ENCODE measurements around the gene RNF103. TPM values are rescaled to one million over a fixed set of nuclear protein-coding genes. Genes with fewer than 3 reads are reported as not detected.
A peak's percentile ranks its signal among the peaks of the same experiment; 100 is the strongest.

RNF103 gene
- total and polyA plus RNA-seq, 2 of the 13 experiments (the other 11 are each of a cell fraction or from before 2014, with no cell fraction given): 19.8 to 21.1 TPM

DNA sequence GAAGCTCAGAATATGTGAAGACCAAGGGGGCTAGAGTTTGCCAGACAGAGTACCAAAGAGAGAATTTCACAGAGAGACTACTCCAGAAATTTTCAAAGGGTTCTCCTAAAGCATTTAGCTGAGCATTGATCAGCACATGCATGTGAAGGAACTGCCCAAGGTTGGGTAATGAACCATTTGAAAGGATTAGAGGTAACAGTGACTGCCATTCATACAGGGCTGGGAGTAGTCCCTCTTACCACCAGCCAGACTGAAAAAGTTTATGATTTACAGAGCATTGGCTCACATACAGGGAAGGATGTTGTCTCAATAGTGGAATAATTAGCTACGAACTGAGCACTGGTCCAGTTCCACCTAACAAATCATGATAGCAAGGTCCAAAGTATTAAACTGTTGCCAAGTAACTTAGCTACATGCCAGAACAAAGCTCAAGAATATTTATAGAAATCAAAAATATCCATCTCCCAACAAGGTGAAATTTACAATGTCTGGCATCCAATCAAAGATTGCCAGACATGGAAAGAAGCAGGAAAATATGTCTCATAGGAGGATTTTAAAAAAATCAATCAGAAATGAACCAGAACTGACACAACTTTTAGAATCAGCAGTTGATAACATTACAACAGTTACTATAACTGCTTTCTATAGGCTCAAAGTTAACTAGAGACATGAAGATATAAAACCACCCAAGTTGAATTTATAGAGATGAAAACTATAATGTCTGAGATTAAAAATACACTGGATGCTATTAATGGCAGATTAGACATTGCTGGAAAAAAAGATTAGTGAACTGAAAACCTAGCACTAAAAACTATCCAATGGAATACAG is 25.7 kb upstream of the RNF103 start (continued):
- no peak for TF ChIP-seq BORCS8-MEF2B (CRISPR knock-in tag; IDR thresholded peaks at IDR 0.05)
- TF ChIP-seq, protein P1, sequence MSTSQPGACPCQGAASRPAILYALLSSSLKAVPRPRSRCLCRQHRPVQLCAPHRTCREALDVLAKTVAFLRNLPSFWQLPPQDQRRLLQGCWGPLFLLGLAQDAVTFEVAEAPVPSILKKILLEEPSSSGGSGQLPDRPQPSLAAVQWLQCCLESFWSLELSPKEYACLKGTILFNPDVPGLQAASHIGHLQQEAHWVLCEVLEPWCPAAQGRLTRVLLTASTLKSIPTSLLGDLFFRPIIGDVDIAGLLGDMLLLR (CRISPR knock-in tag; IDR thresholded peaks at IDR 0.05): no peak
- TF ChIP-seq MTA1 (CRISPR knock-in tag; IDR thresholded peaks at IDR 0.05; ENCODE audit: borderline replicate concordance): no peak
- TF ChIP-seq ZMAT3 (CRISPR knock-in tag; conservative IDR thresholded peaks at IDR 0.05): no peak
- TF ChIP-seq HOXA5 (CRISPR knock-in tag; IDR thresholded peaks at IDR 0.05): no peak
- no peak for TF ChIP-seq PHF5A (CRISPR knock-in tag; IDR thresholded peaks at IDR 0.05; ENCODE audit: low read depth, unreplicated experiment)
- no peak for TF ChIP-seq ZNF44 (CRISPR knock-in tag; IDR thresholded peaks at IDR 0.05)
- TF ChIP-seq ERF (CRISPR knock-in tag; IDR thresholded peaks at IDR 0.05): no peak
- TF ChIP-seq ZNF891 (CRISPR knock-in tag; IDR thresholded peaks at IDR 0.05): no peak
- TF ChIP-seq ARID4A (CRISPR knock-in tag; IDR thresholded peaks at IDR 0.05; ENCODE audit: borderline replicate concordance): no peak; the same call in 1 of the 2 replicates
- peak; percentile 28; the same call in 1 of the 2 replicates for TF ChIP-seq ZNF12 (CRISPR knock-in tag; IDR thresholded peaks at IDR 0.05)
- TF ChIP-seq TBX2 (CRISPR knock-in tag; IDR thresholded peaks at IDR 0.05; ENCODE audit: borderline replicate concordance): peak; percentile 47; the same call in 1 of the 2 replicates
- no peak for TF ChIP-seq PTBP1 (IDR thresholded peaks at IDR 0.05; ENCODE audit: low read depth, low read length, poor library complexity, severe bottlenecking)
- TF ChIP-seq ZNF543 (CRISPR knock-in tag; IDR thresholded peaks at IDR 0.05): no peak
- no peak for TF ChIP-seq HDAC6 (IDR thresholded peaks at IDR 0.05; ENCODE audit: low read depth, low read length)
- TF ChIP-seq ZGPAT (CRISPR knock-in tag; IDR thresholded peaks at IDR 0.05): no peak
- TF ChIP-seq MEIS2 (CRISPR knock-in tag; IDR thresholded peaks at IDR 0.05): no peak
- no peak for TF ChIP-seq ZNF468 (CRISPR knock-in tag; IDR thresholded peaks at IDR 0.05)
- 0 out of 2 replicates have a peak, but pooled peaks have one; percentile 20 for TF ChIP-seq KMT2B (CRISPR knock-in tag; IDR thresholded peaks at IDR 0.05)
- no peak for TF ChIP-seq REL (CRISPR knock-in tag; conservative IDR thresholded peaks at IDR 0.05)
- no peak for TF ChIP-seq HHEX (CRISPR knock-in tag; IDR thresholded peaks at IDR 0.05)
- no peak for TF ChIP-seq YEATS4 (CRISPR knock-in tag; IDR thresholded peaks at IDR 0.05; ENCODE audit: borderline replicate concordance)
- no peak for TF ChIP-seq ZFAT (CRISPR knock-in tag; conservative IDR thresholded peaks at IDR 0.05)
- TF ChIP-seq ZC3H4 (CRISPR knock-in tag; IDR thresholded peaks at IDR 0.05; ENCODE audit: borderline replicate concordance): no peak
- TF ChIP-seq ZNF570 (CRISPR knock-in tag; IDR thresholded peaks at IDR 0.05; ENCODE audit: borderline replicate concordance): no peak

Measured in HepG2 (cell line).